K562 (cell line): ENCODE measurements around the gene HMGXB3. TPM values are rescaled to one million over a fixed set of nuclear protein-coding genes. Genes with fewer than 3 reads are reported as not detected.

Source experiments
- DMBX1 ChIP-seq: fragments of 250-450 bp; sonication (Bioruptor Pico); IDR thresholded peaks from 2 replicates; pipeline ENCODE4 v1.8.0; 2022; ENCODE audit warnings: inconsistent platforms, mild to moderate bottlenecking, moderate library complexity, borderline replicate concordance
- ESRRA ChIP-seq: fragments of 450-650 bp; IDR thresholded peaks from 2 replicates; pipeline ENCODE4 v1.6.1; 2014; ENCODE audit warnings: low read depth, mild to moderate bottlenecking, moderate library complexity, borderline replicate concordance
- PHB ChIP-seq: fragments of 250-450 bp; sonication (Bioruptor Pico); IDR thresholded peaks from 2 replicates; pipeline ENCODE4 v1.5.0; 2021
- RCOR1 ChIP-seq, 2 experiments: IDR thresholded peaks; 2 replicates each; pipeline ENCODE4 v1.6.1; 2012; ENCODE audit warnings: low read depth in 2 of 2, low read length in 2 of 2, borderline replicate concordance in 1 of 2, improper control_type of control experiment in 1 of 2
- SMARCB1 ChIP-seq: IDR thresholded peaks from 2 replicates; pipeline ENCODE4 v1.6.1; 2011; ENCODE audit warnings: improper control_type of control experiment, low read depth; ENCODE audit not compliant: insufficient read length
- polyA plus RNA-seq, 8 experiments: library from polyadenylated mRNA; depleted of rRNA in 4 of 8; stranded (reverse) in 5 of 8; unstranded in 3 of 8; fragments of >200 nt; fragmentation: Nextera tagmentation in 2 of 8; fragmentation: Illumina TruSeq in 1 of 8; extraction: Ambion mirVana in 2 of 8; extraction: Trizol in 1 of 8; gene quantifications; 2 replicates each; pipeline versions ENCODE4 v1.2.1 to v1.2.3, GENCODE V29; 2011 to 2014; ENCODE audit warnings: inconsistent platforms in 1 of 8, missing spikeins in 1 of 8
- total RNA-seq, 7 experiments: library from RNA; depleted of rRNA in 6 of 7; stranded (reverse); fragments of >200 nt in 6 of 7; fragmentation: Illumina TruSeq in 2 of 7; extraction: Trizol in 2 of 7; gene quantifications; 2 replicates each; pipeline versions ENCODE4 v1.2.1 to v1.2.3, GENCODE V29; 2011 to 2021; ENCODE audit warnings: low replicate concordance in 1 of 7
- TF ChIP-seq, protein P1 (sequence below): fragments of 450-650 bp; IDR thresholded peaks from 2 replicates; pipeline ENCODE4 v1.6.1; 2018; ENCODE audit not compliant: partially characterized antibody
- TF ChIP-seq, protein P2 (sequence below), 3 experiments: IDR thresholded peaks in 2 of 3; conservative IDR thresholded peaks in 1 of 3; 2 replicates each; pipeline ENCODE4 v1.5.1; 2011 to 2012; ENCODE audit warnings: low read length in 3 of 3, mild to moderate bottlenecking in 3 of 3, control low read depth in 2 of 3, improper control_type of control experiment in 1 of 3, inconsistent platforms in 1 of 3, low read depth in 1 of 3, mixed read lengths in 1 of 3, moderate library complexity in 1 of 3; ENCODE audit not compliant: insufficient read depth in 2 of 3

Gene HMGXB3
- total and polyA plus RNA-seq, 9 of the 15 experiments (the other 6 are each of a cell fraction or from before 2014, with no cell fraction given), result 1.8 to 44.1 (median 32.2) TPM

DNA sequence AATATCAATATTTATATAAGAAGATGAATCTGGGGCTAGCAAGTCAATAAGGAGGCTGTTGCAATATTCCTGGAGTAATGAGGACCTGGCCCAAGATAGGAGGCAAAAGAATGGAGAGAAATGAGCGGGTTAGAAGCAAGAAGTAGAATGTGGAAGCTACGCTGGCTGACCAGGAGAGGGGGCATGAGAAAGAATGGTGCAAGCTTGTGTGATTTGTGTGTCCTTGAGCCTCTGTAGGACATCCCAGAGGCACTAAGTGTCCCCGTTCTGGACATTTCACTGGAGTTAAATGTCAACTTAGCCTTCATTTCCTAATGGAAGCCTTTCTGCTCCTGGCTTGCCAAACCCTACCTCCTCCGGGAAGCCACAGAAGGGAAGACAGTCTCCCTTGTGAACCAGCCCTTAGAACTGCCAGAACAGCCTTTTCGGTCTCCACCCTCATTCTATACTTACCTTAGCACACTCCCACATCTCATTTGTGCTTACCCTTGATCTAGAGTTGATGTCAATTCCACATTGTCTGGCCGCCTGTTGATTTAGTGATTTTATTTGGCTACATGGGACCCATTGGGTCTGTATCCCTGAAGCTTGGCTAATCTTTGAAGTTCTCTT, 49.3 kb upstream of the HMGXB3 start (continued):
- TF ChIP-seq RCOR1 (IDR thresholded peaks at IDR 0.05; ENCODE audit: borderline replicate concordance in 1 of 2, low read depth in 2 of 2, low read length in 2 of 2) (0 out of 4 replicates have a peak, but pooled peaks of 1 of the 2 experiments have one; percentile 15), ESRRA (peak; percentile 91), DMBX1 (no peak), PHB (0 out of 2 replicates have a peak, but pooled peaks have one; percentile 40), SMARCB1 (no peak)
- TF ChIP-seq, protein P1, sequence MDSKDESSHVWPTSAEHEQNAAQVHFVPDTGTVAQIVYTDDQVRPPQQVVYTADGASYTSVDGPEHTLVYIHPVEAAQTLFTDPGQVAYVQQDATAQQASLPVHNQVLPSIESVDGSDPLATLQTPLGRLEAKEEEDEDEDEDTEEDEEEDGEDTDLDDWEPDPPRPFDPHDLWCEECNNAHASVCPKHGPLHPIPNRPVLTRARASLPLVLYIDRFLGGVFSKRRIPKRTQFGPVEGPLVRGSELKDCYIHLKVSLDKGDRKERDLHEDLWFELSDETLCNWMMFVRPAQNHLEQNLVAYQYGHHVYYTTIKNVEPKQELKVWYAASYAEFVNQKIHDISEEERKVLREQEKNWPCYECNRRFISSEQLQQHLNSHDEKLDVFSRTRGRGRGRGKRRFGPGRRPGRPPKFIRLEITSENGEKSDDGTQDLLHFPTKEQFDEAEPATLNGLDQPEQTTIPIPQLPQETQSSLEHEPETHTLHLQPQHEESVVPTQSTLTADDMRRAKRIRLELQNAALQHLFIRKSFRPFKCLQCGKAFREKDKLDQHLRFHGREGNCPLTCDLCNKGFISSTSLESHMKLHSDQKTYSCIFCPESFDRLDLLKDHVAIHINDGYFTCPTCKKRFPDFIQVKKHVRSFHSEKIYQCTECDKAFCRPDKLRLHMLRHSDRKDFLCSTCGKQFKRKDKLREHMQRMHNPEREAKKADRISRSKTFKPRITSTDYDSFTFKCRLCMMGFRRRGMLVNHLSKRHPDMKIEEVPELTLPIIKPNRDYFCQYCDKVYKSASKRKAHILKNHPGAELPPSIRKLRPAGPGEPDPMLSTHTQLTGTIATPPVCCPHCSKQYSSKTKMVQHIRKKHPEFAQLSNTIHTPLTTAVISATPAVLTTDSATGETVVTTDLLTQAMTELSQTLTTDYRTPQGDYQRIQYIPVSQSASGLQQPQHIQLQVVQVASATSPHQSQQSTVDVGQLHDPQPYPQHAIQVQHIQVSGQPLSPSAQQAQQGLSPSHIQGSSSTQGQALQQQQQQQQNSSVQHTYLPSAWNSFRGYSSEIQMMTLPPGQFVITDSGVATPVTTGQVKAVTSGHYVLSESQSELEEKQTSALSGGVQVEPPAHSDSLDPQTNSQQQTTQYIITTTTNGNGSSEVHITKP, result no peak
- TF ChIP-seq, protein P2, sequence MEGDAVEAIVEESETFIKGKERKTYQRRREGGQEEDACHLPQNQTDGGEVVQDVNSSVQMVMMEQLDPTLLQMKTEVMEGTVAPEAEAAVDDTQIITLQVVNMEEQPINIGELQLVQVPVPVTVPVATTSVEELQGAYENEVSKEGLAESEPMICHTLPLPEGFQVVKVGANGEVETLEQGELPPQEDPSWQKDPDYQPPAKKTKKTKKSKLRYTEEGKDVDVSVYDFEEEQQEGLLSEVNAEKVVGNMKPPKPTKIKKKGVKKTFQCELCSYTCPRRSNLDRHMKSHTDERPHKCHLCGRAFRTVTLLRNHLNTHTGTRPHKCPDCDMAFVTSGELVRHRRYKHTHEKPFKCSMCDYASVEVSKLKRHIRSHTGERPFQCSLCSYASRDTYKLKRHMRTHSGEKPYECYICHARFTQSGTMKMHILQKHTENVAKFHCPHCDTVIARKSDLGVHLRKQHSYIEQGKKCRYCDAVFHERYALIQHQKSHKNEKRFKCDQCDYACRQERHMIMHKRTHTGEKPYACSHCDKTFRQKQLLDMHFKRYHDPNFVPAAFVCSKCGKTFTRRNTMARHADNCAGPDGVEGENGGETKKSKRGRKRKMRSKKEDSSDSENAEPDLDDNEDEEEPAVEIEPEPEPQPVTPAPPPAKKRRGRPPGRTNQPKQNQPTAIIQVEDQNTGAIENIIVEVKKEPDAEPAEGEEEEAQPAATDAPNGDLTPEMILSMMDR (IDR thresholded peaks at IDR 0.05 in 2 of 3, conservative IDR thresholded peaks at IDR 0.05 in 1 of 3; ENCODE audit: insufficient read depth in 2 of 3, low read depth in 1 of 3, low read length in 3 of 3), result peak; percentile 56 to 61 (median 58); a peak in 5 of 6 replicates
